ENCODE results near the gene GIPC1.

- TF ChIP-seq CTCF (conservative IDR thresholded peaks at IDR 0.05 in 1 of 2, IDR thresholded peaks at IDR 0.05 in 1 of 2; ENCODE audit: extremely low read depth in 1 of 2, insufficient read depth in 1 of 2, low read depth in 1 of 2, low read length in 2 of 2) (no peak), EZH2 (IDR thresholded peaks at IDR 0.05; ENCODE audit: borderline replicate concordance, low read length) (no peak)
Measured at GRCh38 chr19:14519245-14519859, 23.4 kb upstream of the GIPC1 start.
